Small intestine (tissue), 7 donors: Measurements from ENCODE around the gene COX4I1. TPM values are rescaled to one million over a fixed set of nuclear protein-coding genes. Genes with fewer than 3 reads are reported as not detected.
"Not testable (repeated sequence)": the region's sequence is repeated elsewhere in the genome, so short reads cannot be mapped to it uniquely, and the experiment has no call there.

ENCODE experiments used
- DNase-seq, 2 donors: peaks; one replicate each; pipeline versions ENCODE4 v3.0.0 to v3.0.0-alpha.2; 2013
- FAIRE-seq: peaks from 2 replicates; lab custom pipeline; 2012; peaks lifted over from hg19 to GRCh38; lab: Jason Lieb, UNC
- H3K27ac ChIP-seq, 3 donors: one replicate each; pipeline ENCODE4 v1.5.1; 2013; ENCODE audit warnings: low read length in 2 of 3, mild to moderate bottlenecking in 2 of 3, control low read depth in 1 of 3, inconsistent platforms in 1 of 3, low read depth in 1 of 3, moderate library complexity in 1 of 3
- H3K27me3 ChIP-seq, 3 donors: one replicate each; pipeline ENCODE4 v1.6.1; 2013; ENCODE audit warnings: low read length in 3 of 3, inconsistent platforms in 1 of 3; ENCODE audit not compliant: control insufficient read depth in 3 of 3, insufficient read depth in 3 of 3
- H3K36me3 ChIP-seq, 3 donors: one replicate each; pipeline ENCODE4 v1.6.1; 2013; ENCODE audit warnings: low read length in 3 of 3, inconsistent platforms in 1 of 3, low read depth in 1 of 3, mild to moderate bottlenecking in 1 of 3, moderate library complexity in 1 of 3; ENCODE audit not compliant: control insufficient read depth in 3 of 3, insufficient read depth in 2 of 3
- H3K4me1 ChIP-seq, 3 donors: one replicate each; pipeline ENCODE4 v1.6.1; 2013; ENCODE audit warnings: low read length in 2 of 3, inconsistent platforms in 1 of 3, low read depth in 1 of 3, mild to moderate bottlenecking in 1 of 3, moderate library complexity in 1 of 3; ENCODE audit not compliant: control insufficient read depth in 3 of 3, insufficient read depth in 2 of 3
- H3K4me3 ChIP-seq, 3 donors: one replicate each; pipeline ENCODE4 v1.5.1; 2013; ENCODE audit warnings: low read length in 3 of 3, control low read depth in 1 of 3, inconsistent platforms in 1 of 3, low read depth in 1 of 3, mild to moderate bottlenecking in 1 of 3, moderate library complexity in 1 of 3
- H3K9me3 ChIP-seq, 2 donors: one replicate each; pipeline ENCODE4 v1.6.1; 2013; ENCODE audit warnings: low read depth in 1 of 2, low read length in 1 of 2; ENCODE audit not compliant: control insufficient read depth in 2 of 2, insufficient read depth in 1 of 2
- WGBS, 3 donors: extraction: QIAGEN DNeasy Blood & Tissue Kit; methylation state at CpG; one replicate each; pipeline ENCODE4 v1.1.7; 2013; 5-methylcytosine and 5-hydroxymethylcytosine counted together
- polyA plus RNA-seq, 4 donors: library from polyadenylated mRNA; stranded (reverse) in 3 of 4; unstranded in 1 of 4; fragments of 200-250 nt in 3 of 4; fragments of 120-200 nt in 1 of 4; gene quantifications; one replicate each; pipeline versions ENCODE4 v1.2.1 to v1.2.3, GENCODE V29; 2013
- donor health status: healthy with polysubstance abuse.
- donor health status: control.
- donor health status: control.
- donor health status: Bipolar disorder and iron deficiency.
- donor health status: healthy.

Gene COX4I1
- polyA plus RNA-seq, 4 donors: 439 to 2,645 (median 1,917) TPM

DNA sequence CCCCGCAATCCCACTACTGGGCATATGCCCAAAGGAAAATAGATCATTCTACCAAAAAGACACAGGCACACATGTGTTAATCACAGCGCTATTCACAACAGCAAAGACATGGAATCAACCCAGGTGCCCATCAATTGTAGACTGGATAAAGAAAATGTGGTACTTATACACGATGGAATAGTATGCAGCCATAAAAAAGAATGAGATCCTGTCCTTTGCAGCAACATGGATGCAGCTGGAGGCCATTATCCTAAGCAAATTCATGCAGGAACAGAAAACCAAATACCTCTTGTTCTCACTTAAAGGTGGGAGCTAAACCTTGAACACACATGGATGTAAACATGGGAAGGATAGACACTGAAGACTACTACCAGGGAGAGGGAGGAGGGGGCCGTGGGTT is 38.2 kb downstream of the COX4I1 start:
- 86 to 90% (median 86%) methylated on average over 4 of the region's 4 CpGs for WGBS, 3 donors
- H3K4me3 ChIP-seq, H3K9me3 ChIP-seq, H3K4me1 ChIP-seq, H3K36me3 ChIP-seq, FAIRE-seq, DNase-seq, H3K27ac ChIP-seq: not testable (repeated sequence)
- H3K27me3 ChIP-seq: peaks cover 0 to 18% (median 4%) of the 10 kb centered on the region in 3 donors

DNA sequence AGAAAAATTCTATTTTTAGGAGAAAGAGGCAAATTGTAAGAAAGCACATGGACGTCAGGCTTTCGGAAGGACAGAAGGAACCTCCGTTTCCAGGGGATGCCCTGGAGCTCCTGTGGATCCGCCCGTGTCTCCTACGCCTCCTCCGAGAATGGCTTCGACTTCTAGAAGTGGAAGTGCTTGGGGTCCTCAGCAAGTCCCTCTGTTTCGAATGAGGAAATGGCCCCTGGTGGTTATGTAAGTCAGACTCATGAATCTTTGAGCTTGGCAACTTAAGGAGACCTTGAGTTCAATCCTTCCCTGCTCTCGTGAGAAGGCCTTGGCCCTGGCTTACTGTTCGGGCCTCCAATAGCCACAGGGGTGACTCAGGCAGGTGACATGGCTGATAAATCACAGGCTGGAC is 38.9 kb downstream of the COX4I1 start:
- no peaks in the 10 kb centered on the region for H3K4me1 ChIP-seq
- H3K27me3 ChIP-seq: peaks cover 0 to 18% (median 4%) of the 10 kb centered on the region in 3 donors
- no peaks in the 10 kb centered on the region for H3K36me3 ChIP-seq
- H3K9me3 ChIP-seq: peaks cover 0 to 10% of the 10 kb centered on the region in 2 donors
- DNase-seq (no peak), FAIRE-seq (no peak)
- WGBS, 3 donors: 87 to 94% (median 89%) methylated on average over 11 of the region's 11 CpGs
- H3K27ac ChIP-seq: no peak overlapping the region
- no peak overlapping the region for H3K4me3 ChIP-seq

DNA sequence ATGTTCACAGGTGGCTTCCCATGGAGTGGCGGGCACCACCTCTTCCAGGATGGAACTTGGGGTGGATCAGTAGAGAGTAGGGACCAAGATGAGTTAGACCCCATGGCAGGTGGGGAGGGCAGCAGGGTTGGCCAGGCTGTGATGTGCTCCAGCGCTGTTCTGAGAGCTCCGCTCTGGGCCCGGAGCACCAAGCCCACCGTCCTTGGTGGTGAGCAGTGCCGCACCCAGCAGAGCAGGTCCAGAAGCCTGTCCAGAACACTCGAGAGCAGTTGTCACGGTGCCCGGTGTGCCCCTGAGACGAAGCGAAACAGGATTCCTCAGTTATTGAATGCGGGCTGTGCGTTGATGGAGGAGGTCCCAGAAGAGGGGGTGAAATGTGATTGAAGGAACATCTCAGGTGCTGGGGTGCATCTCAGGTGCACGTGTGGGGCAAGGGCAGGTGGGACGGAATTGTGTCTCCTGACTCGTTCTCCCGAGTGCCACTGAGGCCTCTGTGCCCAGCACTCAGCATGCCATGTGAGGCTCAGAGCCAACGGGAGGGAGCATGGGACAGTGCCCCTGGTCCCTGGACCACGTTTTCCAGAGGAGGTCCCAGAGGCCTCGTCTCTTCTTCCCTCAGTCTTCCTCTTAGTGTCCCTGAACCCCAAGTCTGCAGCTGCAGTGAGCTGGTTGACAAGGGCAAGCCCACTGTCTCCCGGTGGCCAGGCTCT is 39.5 kb downstream of the COX4I1 start:
- 88 to 92% (median 89%) methylated on average over 21 of the region's 21 CpGs for WGBS, 3 donors
- FAIRE-seq: no peak
- H3K27me3 ChIP-seq: peaks cover 0 to 18% (median 4%) of the 10 kb centered on the region in 3 donors
- H3K9me3 ChIP-seq: peaks cover 0 to 10% of the 10 kb centered on the region in 2 donors
- H3K4me3 ChIP-seq: no peak overlapping the region
- no peaks in the 10 kb centered on the region for H3K36me3 ChIP-seq
- H3K27ac ChIP-seq: no peak overlapping the region
- no peak for DNase-seq
- no peaks in the 10 kb centered on the region for H3K4me1 ChIP-seq

GRCh38 chr16:85839681-85840240 is 40.3 kb downstream of the COX4I1 start:
- WGBS, 3 donors: 84 to 86% (median 85%) methylated on average over 24 of the region's 24 CpGs
- H3K9me3 ChIP-seq: peaks cover 0 to 7% of the 10 kb centered on the region in 2 donors
- no peak for DNase-seq
- no peak overlapping the region for H3K27ac ChIP-seq
- H3K4me3 ChIP-seq: no peak overlapping the region
- H3K36me3 ChIP-seq: no peaks in the 10 kb centered on the region
- FAIRE-seq: no peak
- peaks cover 0 to 18% (median 4%) of the 10 kb centered on the region in 3 donors for H3K27me3 ChIP-seq
- no peaks in the 10 kb centered on the region for H3K4me1 ChIP-seq

- H3K4me3 ChIP-seq: no peak overlapping the region
- no peaks in the 10 kb centered on the region for H3K4me1 ChIP-seq
- peaks cover 0 to 7% of the 10 kb centered on the region in 2 donors for H3K9me3 ChIP-seq
- H3K27ac ChIP-seq: no peak overlapping the region
- DNase-seq (no peak), FAIRE-seq (no peak)
- H3K36me3 ChIP-seq: no peaks in the 10 kb centered on the region
- WGBS, 3 donors: 83 to 95% (median 92%) methylated on average over 9 of the region's 9 CpGs
- H3K27me3 ChIP-seq: peaks cover 0 to 14% (median 4%) of the 10 kb centered on the region in 3 donors
These were observed 40.9 kb downstream of the COX4I1 start for GRCh38 chr16:85840395-85840794.

- Histone ChIP-seq H3K36me3 (no peaks in the 10 kb centered on the region), H3K9me3 (peaks cover 0 to 7% of the 10 kb centered on the region in 2 donors), H3K27ac (no peak overlapping the region), H3K4me3 (no peak overlapping the region), H3K4me1 (no peaks in the 10 kb centered on the region), H3K27me3 (peaks cover 0 to 11% (median 4%) of the 10 kb centered on the region in 3 donors)
- DNase-seq: no peak
- WGBS, 3 donors: 90 to 93% (median 91%) methylated on average over 10 of the region's 10 CpGs
- FAIRE-seq: no peak
These were observed 41.3 kb downstream of the COX4I1 start for GRCh38 chr16:85840801-85841200.

- Histone ChIP-seq H3K27me3 (no peaks in the 10 kb centered on the region), H3K27ac (no peak overlapping the region), H3K4me1 (peaks cover 0 to under 1% (median 0%) of the 10 kb centered on the region in 3 donors), H3K36me3 (no peaks in the 10 kb centered on the region), H3K4me3 (no peak overlapping the region), H3K9me3 (peaks cover 0 to 7% of the 10 kb centered on the region in 2 donors)
- WGBS, 3 donors: 91 to 92% (median 92%) methylated on average over 9 of the region's 9 CpGs
- DNase-seq: no peak
- FAIRE-seq: no peak
These were observed 42.9 kb downstream of the COX4I1 start for GRCh38 chr16:85842435-85842834.

- no peaks in the 10 kb centered on the region for H3K27me3 ChIP-seq
- H3K4me1 ChIP-seq: peaks cover 0 to 3% (median 0%) of the 10 kb centered on the region in 3 donors
- H3K36me3 ChIP-seq: no peaks in the 10 kb centered on the region
- DNase-seq (no peak), FAIRE-seq (no peak)
- H3K9me3 ChIP-seq: peaks cover 0 to 7% of the 10 kb centered on the region in 2 donors
- 96 to 97% (median 97%) methylated on average over 9 of the region's 9 CpGs for WGBS, 3 donors
- no peak overlapping the region for H3K4me3 ChIP-seq
- no peak overlapping the region for H3K27ac ChIP-seq
These were observed 43.4 kb downstream of the COX4I1 start for GRCh38 chr16:85842848-85843247.
